ENCODE results near the gene COG7.
"Not testable (repeated sequence)": the region's sequence is repeated elsewhere in the genome, so short reads cannot be mapped to it uniquely, and the experiment has no call there.

The COG7 gene

GRCh38 chr16:23377071-23377931 lies 75.7 kb downstream of the COG7 start:
- H3K27me3 ChIP-seq (ENCODE audit: control insufficient read depth, insufficient read depth, low read length) = no peaks in the 10 kb centered on the region
- no peaks in the 10 kb centered on the region for H3K36me3 ChIP-seq (ENCODE audit: control insufficient read depth, insufficient read depth, low read length)
- no peak overlapping the region; the same call in 1 of the 2 replicates for H3K4me3 ChIP-seq (ENCODE audit: low read length)
- H3K9me3 ChIP-seq (ENCODE audit: control insufficient read depth, insufficient read depth, low read length) = no peaks in the 10 kb centered on the region
- no peaks in the 10 kb centered on the region for H3K4me1 ChIP-seq (ENCODE audit: control insufficient read depth, insufficient read depth, low read length)
- no peak overlapping the region for H3K27ac ChIP-seq (ENCODE audit: low read length)
- no CpG with 5 or more reads among the region's 9 CpGs for whole genome bisulfite sequencing (ENCODE audit: insufficient coverage, insufficient read length)
- DNase-seq (ENCODE audit: low read depth, low spot score) = no peak

DNA sequence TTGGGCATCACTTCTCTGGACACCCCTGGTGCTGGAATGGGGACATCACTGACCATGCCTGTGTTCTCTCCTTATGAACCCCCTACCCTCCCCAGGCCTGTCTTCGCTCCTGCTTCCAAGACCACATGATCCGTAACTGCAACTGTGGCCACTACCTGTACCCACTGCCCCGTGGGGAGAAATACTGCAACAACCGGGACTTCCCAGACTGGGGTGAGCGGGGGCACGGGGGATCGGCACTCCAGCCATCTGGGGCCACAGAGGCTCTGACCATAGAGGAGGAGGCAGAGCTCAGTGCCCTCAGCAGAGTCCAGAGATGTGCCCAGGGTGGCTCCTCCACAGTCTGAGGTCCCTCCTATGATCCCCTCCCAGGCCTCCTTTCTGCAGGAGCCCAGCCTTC lies 77.3 kb downstream of the COG7 start:
- no peak overlapping the region for H3K27ac ChIP-seq (ENCODE audit: low read length)
- no CpG with 5 or more reads among the region's 7 CpGs for WGBS (ENCODE audit: insufficient coverage, insufficient read length)

DNA sequence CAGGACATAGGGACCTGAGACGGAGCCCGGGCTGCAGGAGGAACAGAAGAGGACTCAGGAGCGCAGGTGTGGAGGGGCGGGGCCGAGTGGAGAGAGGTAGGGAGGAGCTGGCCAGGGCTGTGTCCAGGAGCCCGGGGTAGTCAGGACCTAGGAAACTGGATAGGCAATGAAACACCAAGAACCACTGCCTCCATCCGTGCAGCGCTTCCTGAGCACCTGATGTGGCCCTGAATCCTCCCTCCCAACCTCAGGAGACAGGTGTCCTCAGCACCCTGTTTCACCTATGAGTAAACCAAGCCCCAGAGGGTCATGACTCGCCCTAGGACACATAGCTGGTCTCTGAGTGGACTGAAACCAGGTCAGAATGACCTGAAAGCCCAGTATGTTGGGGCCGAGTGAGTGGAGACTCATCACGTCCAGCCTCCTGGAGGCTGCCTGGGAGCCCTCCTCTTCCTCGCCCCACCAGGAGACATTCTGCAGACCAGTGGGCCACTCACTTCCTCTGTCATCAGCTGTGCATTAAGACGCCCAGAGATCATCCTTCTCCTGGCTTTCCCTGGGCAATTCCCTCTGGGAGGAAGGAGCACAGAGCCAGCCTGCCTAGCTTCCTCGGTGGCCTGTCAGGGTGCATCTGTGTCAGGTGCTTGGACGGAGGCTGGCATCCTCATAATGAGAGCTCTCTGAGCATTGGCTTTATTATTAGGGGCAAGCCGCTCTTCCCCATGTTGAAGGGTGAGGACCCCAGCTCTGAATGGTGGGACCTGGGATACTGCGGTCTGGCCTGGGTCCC lies 78.1 kb downstream of the COG7 start:
- no peaks in the 10 kb centered on the region for H3K36me3 ChIP-seq (ENCODE audit: control insufficient read depth, insufficient read depth, low read length)
- no peaks in the 10 kb centered on the region for H3K27me3 ChIP-seq (ENCODE audit: control insufficient read depth, insufficient read depth, low read length)
- DNase-seq (ENCODE audit: low read depth, low spot score) = no peak
- no peaks in the 10 kb centered on the region for H3K9me3 ChIP-seq (ENCODE audit: control insufficient read depth, insufficient read depth, low read length)
- no peaks in the 10 kb centered on the region for H3K4me1 ChIP-seq (ENCODE audit: control insufficient read depth, insufficient read depth, low read length)
- no peak overlapping the region for H3K27ac ChIP-seq (ENCODE audit: low read length)
- no peak overlapping the region for H3K4me3 ChIP-seq (ENCODE audit: low read length)
- WGBS (ENCODE audit: insufficient coverage, insufficient read length) = no CpG with 5 or more reads among the region's 17 CpGs

More for the DNA sequence above, 77.3 kb downstream of the COG7 start:
- Histone ChIP-seq H3K9me3 (ENCODE audit: control insufficient read depth, insufficient read depth, low read length) (no peaks in the 10 kb centered on the region), H3K36me3 (ENCODE audit: control insufficient read depth, insufficient read depth, low read length) (no peaks in the 10 kb centered on the region), H3K4me1 (ENCODE audit: control insufficient read depth, insufficient read depth, low read length) (no peaks in the 10 kb centered on the region), H3K4me3 (ENCODE audit: low read length) (no peak overlapping the region), H3K27me3 (ENCODE audit: control insufficient read depth, insufficient read depth, low read length) (no peaks in the 10 kb centered on the region)
- no peak for DNase-seq (ENCODE audit: low read depth, low spot score)

GRCh38 chr16:23373436-23374219 lies 79.4 kb downstream of the COG7 start:
- Histone ChIP-seq H3K36me3 (ENCODE audit: control insufficient read depth, insufficient read depth, low read length) (no peaks in the 10 kb centered on the region), H3K4me3 (ENCODE audit: low read length) (no peak overlapping the region), H3K4me1 (ENCODE audit: control insufficient read depth, insufficient read depth, low read length) (no peaks in the 10 kb centered on the region), H3K9me3 (ENCODE audit: control insufficient read depth, insufficient read depth, low read length) (no peaks in the 10 kb centered on the region), H3K27me3 (ENCODE audit: control insufficient read depth, insufficient read depth, low read length) (no peaks in the 10 kb centered on the region), H3K27ac (ENCODE audit: low read length) (no peak overlapping the region)
- WGBS (ENCODE audit: insufficient coverage, insufficient read length) = no CpG with 5 or more reads among the region's 13 CpGs
- no peak for DNase-seq (ENCODE audit: low read depth, low spot score)

- DNase-seq (ENCODE audit: low read depth, low spot score) = no peak
- Histone ChIP-seq H3K36me3 (ENCODE audit: control insufficient read depth, insufficient read depth, low read length) (no peaks in the 10 kb centered on the region), H3K4me3 (ENCODE audit: low read length) (no peak overlapping the region), H3K27me3 (ENCODE audit: control insufficient read depth, insufficient read depth, low read length) (no peaks in the 10 kb centered on the region), H3K9me3 (ENCODE audit: control insufficient read depth, insufficient read depth, low read length) (no peaks in the 10 kb centered on the region), H3K4me1 (ENCODE audit: control insufficient read depth, insufficient read depth, low read length) (no peaks in the 10 kb centered on the region), H3K27ac (ENCODE audit: low read length) (no peak overlapping the region)
- no CpG with 5 or more reads among the region's 9 CpGs for WGBS (ENCODE audit: insufficient coverage, insufficient read length)
Measured at GRCh38 chr16:23371368-23371767, 81.6 kb downstream of the COG7 start.

DNA sequence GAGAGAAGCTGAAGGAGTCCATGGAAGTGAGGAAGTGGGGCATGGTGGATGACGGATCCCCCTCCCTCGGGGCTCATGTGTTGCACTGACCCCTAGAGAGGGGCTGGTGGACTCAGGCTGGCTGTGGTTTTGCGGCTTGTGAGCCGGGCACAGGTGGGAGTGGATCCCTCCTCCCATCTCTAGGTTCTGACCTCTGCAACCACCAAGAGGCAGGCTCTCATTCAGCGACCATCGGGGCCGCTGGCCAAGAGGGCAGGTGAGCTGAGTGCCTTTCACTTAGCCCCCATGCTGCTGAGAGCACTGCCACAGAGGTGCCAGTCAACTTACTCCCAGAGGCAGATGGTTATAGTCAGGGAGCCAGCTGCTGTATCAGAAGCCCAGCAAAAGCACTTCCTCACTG lies 83.6 kb downstream of the COG7 start:
- H3K36me3 ChIP-seq (ENCODE audit: control insufficient read depth, insufficient read depth, low read length) = no peaks in the 10 kb centered on the region
- no CpG with 5 or more reads among the region's 7 CpGs for WGBS (ENCODE audit: insufficient coverage, insufficient read length)
- 0 out of 2 replicates have a peak, but pooled peaks cover 2% of the 10 kb centered on the region for H3K4me1 ChIP-seq (ENCODE audit: control insufficient read depth, insufficient read depth, low read length)
- H3K4me3 ChIP-seq (ENCODE audit: low read length) = no peak overlapping the region
- DNase-seq (ENCODE audit: low read depth, low spot score) = no peak
- no peaks in the 10 kb centered on the region for H3K27me3 ChIP-seq (ENCODE audit: control insufficient read depth, insufficient read depth, low read length)
- H3K27ac ChIP-seq (ENCODE audit: low read length) = no peak overlapping the region
- H3K9me3 ChIP-seq (ENCODE audit: control insufficient read depth, insufficient read depth, low read length) = no peaks in the 10 kb centered on the region

DNA sequence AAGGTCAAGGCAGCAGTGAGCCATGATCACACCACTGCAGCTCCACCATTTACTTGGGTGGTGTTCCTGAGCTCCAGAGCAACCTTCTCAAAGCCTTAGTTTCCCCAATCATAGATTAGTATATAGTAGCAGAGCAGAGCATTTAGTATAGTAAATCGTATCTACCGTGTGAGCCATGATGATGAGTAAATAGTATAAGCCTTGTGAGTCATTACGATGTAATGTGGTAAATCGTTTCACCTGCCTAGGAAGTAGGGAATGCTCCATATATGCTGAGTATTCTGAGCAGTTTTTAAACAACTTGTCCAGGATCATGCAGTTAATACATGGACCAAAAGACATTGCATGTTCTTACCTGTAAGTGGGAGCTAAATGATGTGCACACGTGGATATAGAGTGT lies 84.5 kb downstream of the COG7 start:
- H3K4me1 ChIP-seq (ENCODE audit: control insufficient read depth, insufficient read depth, low read length) = 0 out of 2 replicates have a peak, but pooled peaks cover 2% of the 10 kb centered on the region
- H3K9me3 ChIP-seq (ENCODE audit: control insufficient read depth, insufficient read depth, low read length) = no peaks in the 10 kb centered on the region
- no peaks in the 10 kb centered on the region for H3K27me3 ChIP-seq (ENCODE audit: control insufficient read depth, insufficient read depth, low read length)
- no peak for DNase-seq (ENCODE audit: low read depth, low spot score)
- H3K4me3 ChIP-seq (ENCODE audit: low read length) = no peak overlapping the region
- WGBS (ENCODE audit: insufficient coverage, insufficient read length) = no CpG with 5 or more reads among the region's 5 CpGs
- H3K36me3 ChIP-seq (ENCODE audit: control insufficient read depth, insufficient read depth, low read length) = no peaks in the 10 kb centered on the region
- H3K27ac ChIP-seq (ENCODE audit: low read length) = no peak overlapping the region

DNA sequence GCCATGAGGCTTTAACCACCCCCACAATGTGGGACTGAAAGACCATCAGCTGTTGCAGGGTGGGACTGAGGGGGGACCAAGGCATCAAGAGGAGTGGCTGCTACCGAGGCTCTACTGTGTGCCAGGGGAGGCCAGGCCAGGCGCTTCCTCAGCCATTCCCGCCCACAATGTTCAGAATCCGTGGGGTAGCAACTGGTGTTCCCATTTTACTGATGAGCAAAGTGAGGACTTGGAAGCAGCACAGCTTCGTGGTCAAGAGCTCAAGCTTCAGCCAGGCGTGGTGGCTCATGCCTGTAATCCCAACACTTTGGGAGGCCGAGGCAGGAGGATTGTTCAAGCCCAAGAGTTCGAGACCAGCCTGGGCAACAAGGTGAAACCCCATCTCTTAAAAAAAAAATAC lies 85.0 kb downstream of the COG7 start:
- Histone ChIP-seq H3K27ac (ENCODE audit: low read length) (no peak overlapping the region), H3K9me3 (ENCODE audit: control insufficient read depth, insufficient read depth, low read length) (no peaks in the 10 kb centered on the region), H3K27me3 (ENCODE audit: control insufficient read depth, insufficient read depth, low read length) (no peaks in the 10 kb centered on the region), H3K36me3 (ENCODE audit: control insufficient read depth, insufficient read depth, low read length) (no peaks in the 10 kb centered on the region), H3K4me1 (ENCODE audit: control insufficient read depth, insufficient read depth, low read length) (0 out of 2 replicates have a peak, but pooled peaks cover 2% of the 10 kb centered on the region), H3K4me3 (ENCODE audit: low read length) (no peak overlapping the region)
- DNase-seq (ENCODE audit: low read depth, low spot score) = no peak
- no CpG with 5 or more reads among the region's 8 CpGs for WGBS (ENCODE audit: insufficient coverage, insufficient read length)

DNA sequence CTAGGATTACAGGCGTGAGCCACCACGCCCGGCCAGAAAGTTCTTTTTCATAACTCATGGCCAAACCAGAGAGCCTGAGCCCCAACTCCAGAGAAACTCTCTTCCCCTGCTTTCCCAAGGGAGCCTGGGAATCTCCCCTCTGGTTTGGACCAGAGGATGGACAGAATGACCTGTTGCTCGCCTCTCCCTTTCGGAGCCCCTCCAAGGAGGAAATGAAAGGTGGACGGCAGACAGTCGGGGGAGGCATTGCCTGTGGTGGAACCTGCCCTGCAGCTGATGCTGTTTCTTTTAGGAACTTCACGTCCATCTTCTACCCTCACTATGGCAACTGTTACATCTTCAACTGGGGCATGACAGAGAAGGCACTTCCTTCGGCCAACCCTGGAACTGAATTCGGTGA lies 85.4 kb downstream of the COG7 start:
- Histone ChIP-seq H3K36me3 (ENCODE audit: control insufficient read depth, insufficient read depth, low read length) (no peaks in the 10 kb centered on the region), H3K4me3 (ENCODE audit: low read length) (no peak overlapping the region), H3K4me1 (ENCODE audit: control insufficient read depth, insufficient read depth, low read length) (0 out of 2 replicates have a peak, but pooled peaks cover 2% of the 10 kb centered on the region), H3K27ac (ENCODE audit: low read length) (no peak overlapping the region), H3K9me3 (ENCODE audit: control insufficient read depth, insufficient read depth, low read length) (no peaks in the 10 kb centered on the region), H3K27me3 (ENCODE audit: control insufficient read depth, insufficient read depth, low read length) (no peaks in the 10 kb centered on the region)
- WGBS (ENCODE audit: insufficient coverage, insufficient read length) = no CpG with 5 or more reads among the region's 10 CpGs
- no peak for DNase-seq (ENCODE audit: low read depth, low spot score)

- not testable (repeated sequence) for H3K4me1 ChIP-seq (ENCODE audit: control insufficient read depth, insufficient read depth, low read length); H3K36me3 ChIP-seq (ENCODE audit: control insufficient read depth, insufficient read depth, low read length); H3K4me3 ChIP-seq (ENCODE audit: low read length); H3K27me3 ChIP-seq (ENCODE audit: control insufficient read depth, insufficient read depth, low read length); H3K27ac ChIP-seq (ENCODE audit: low read length); H3K9me3 ChIP-seq (ENCODE audit: control insufficient read depth, insufficient read depth, low read length); DNase-seq (ENCODE audit: low read depth, low spot score)
- no CpG with 5 or more reads among the region's 7 CpGs for WGBS (ENCODE audit: insufficient coverage, insufficient read length)
Measured at GRCh38 chr16:23366341-23366740, 86.6 kb downstream of the COG7 start.
